ENCODE data around the gene RPS3A.

DNA sequence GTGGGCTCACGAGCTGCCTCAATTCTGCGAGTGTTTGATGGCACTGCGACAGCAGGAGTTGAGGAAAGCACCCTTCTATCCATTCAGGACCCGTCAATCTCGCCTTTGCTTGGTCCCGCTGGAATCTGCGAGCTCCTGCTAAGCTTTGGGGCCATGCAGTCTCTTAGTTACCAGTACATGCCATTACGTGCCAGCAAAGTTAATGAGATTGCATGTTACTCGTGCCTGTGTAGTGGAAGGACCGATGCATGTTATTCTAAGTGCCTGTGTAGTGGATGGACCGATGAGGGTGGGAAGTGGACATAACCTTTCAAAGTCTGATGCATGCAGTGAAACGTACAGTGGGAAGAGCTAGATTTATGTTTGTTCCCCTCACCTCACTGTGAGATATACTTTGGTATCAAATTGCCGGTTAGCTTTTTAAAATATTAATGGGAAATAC is 569 bp downstream of the RPS3A start:
- no peak for TF ChIP-seq POLR2A (IDR thresholded peaks at IDR 0.05; ENCODE audit: low read length)
- no peak for TF ChIP-seq GATA1 (IDR thresholded peaks at IDR 0.05; ENCODE audit: low read depth, low read length)

Measured in erythroblast (primary cell).